Measurements from ENCODE around the gene VIT.

VIT gene

GRCh38 chr2:36775261-36775660, 78.8 kb downstream of the VIT start:
- DNase-seq = no peak

GRCh38 chr2:36775806-36776205, 79.3 kb downstream of the VIT start:
- no peak for DNase-seq

- no peak for DNase-seq
Observed at GRCh38 chr2:36777272-36777671, 80.8 kb downstream of the VIT start.

- no peak for DNase-seq
Observed at GRCh38 chr2:36777788-36778187, 81.3 kb downstream of the VIT start.

GRCh38 chr2:36779462-36779861, 83.0 kb downstream of the VIT start:
- no peak for DNase-seq

- DNase-seq = peak; percentile 13
Observed at GRCh38 chr2:36780231-36780839, 83.8 kb downstream of the VIT start.

- DNase-seq = no peak
Observed at GRCh38 chr2:36781907-36782720, 85.6 kb downstream of the VIT start.

- DNase-seq = no peak
Observed at GRCh38 chr2:36783246-36783645, 86.7 kb downstream of the VIT start.

- peak; percentile 68 for DNase-seq
Observed at GRCh38 chr2:36785179-36785795, 88.8 kb downstream of the VIT start.

GRCh38 chr2:36789181-36789804, 92.8 kb downstream of the VIT start:
- no peak for DNase-seq

- DNase-seq = no peak
Observed at GRCh38 chr2:36792951-36793350, 96.4 kb downstream of the VIT start.

GRCh38 chr2:36797324-36798070, 101.0 kb downstream of the VIT start:
- no peak for DNase-seq

GRCh38 chr2:36798724-36799123, 102.2 kb downstream of the VIT start:
- DNase-seq = no peak

- no peak for DNase-seq
Observed at GRCh38 chr2:36800381-36800780, 103.9 kb downstream of the VIT start.

GRCh38 chr2:36801088-36801487, 104.6 kb downstream of the VIT start:
- DNase-seq = no peak

GRCh38 chr2:36802952-36803351, 106.4 kb downstream of the VIT start:
- DNase-seq = no peak

- no peak for DNase-seq
Observed at GRCh38 chr2:36805635-36806224, 109.2 kb downstream of the VIT start.

GRCh38 chr2:36807223-36807886, 110.8 kb downstream of the VIT start:
- DNase-seq = no peak

GRCh38 chr2:36808386-36809068, 112.0 kb downstream of the VIT start:
- DNase-seq = no peak

GRCh38 chr2:36809069-36809445, 112.5 kb downstream of the VIT start:
- no peak for DNase-seq

GRCh38 chr2:36811071-36811470, 114.6 kb downstream of the VIT start:
- no peak for DNase-seq
